GM20431 (cell line): ENCODE results near the gene SLC17A2.

Source experiments
- in situ Hi-C: fragments of 300-500 bp; cut with MseI, MboI; formaldehyde crosslinking; loops from one replicate; pipeline ENCODE4 v1.15.0; 2020; ENCODE audit warnings: low sequenced_read_pairs; ENCODE audit not compliant: unreplicated experiment

SLC17A2 gene

DNA sequence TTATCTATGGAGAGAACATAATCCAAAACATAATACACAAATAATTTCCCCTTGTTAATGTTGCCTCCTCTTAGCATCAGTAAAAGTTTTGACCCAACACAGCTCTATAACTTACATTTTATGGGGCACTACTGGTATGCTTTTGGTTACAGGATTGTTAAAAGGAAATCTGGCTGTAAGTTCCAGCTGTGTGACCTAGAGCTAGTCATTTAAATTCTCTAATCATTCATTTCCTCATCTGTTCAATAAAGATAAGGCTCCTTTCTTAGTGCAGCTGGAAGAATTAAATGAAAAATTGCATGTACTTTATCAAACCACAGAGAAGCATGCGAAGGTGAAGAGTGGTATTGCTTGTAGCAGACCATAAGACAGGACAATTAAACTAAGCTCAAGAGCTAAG, 4.6 kb downstream of the SLC17A2 start:
- in situ Hi-C loops: no loop called here

DNA sequence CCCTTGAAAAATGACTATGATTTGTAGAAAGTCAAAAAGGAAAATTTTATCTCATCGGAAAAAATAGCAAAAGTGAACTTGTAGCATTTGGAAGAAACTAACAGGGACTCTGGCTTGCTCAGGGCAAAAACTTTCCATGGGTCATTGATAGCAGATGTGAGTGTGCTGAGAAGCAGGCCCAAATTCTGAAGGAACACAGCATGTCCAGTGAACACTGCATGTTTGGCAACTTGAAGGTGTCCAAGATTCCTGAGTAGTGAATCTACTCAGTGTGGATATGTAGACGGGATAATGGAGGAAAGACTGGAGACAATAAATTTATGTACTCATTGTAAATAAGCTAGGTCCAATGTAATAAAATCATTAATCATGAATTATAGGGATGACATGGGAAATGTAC, 8.2 kb downstream of the SLC17A2 start:
- in situ Hi-C loops: no loop called here

- in situ Hi-C loops: no loop called here
These were observed 8.8 kb downstream of the SLC17A2 start for GRCh38 chr6:25921525-25922203.

DNA sequence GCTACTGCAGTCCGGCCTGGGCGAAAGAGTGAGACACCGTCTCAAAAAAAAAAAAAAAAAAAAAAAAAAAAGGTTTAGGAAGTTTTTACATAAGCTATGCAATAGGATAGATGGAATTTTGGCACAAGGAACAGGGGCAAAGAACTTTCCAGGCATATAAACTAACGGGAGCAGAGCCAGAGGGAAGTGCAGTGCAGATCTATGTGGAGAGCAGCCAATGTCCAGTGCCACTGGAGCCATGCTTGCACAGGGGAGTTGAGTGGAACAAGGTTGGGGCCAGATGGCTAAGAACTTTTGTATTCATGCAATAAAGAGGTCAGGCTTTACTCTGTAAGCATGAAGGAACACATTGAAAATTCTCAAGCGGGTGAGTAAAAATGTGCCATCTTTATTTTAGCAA, 10.8 kb downstream of the SLC17A2 start:
- in situ Hi-C loops: no loop called here

- in situ Hi-C loops: no loop called here
These were observed 12.3 kb downstream of the SLC17A2 start for GRCh38 chr6:25918083-25918683.

DNA sequence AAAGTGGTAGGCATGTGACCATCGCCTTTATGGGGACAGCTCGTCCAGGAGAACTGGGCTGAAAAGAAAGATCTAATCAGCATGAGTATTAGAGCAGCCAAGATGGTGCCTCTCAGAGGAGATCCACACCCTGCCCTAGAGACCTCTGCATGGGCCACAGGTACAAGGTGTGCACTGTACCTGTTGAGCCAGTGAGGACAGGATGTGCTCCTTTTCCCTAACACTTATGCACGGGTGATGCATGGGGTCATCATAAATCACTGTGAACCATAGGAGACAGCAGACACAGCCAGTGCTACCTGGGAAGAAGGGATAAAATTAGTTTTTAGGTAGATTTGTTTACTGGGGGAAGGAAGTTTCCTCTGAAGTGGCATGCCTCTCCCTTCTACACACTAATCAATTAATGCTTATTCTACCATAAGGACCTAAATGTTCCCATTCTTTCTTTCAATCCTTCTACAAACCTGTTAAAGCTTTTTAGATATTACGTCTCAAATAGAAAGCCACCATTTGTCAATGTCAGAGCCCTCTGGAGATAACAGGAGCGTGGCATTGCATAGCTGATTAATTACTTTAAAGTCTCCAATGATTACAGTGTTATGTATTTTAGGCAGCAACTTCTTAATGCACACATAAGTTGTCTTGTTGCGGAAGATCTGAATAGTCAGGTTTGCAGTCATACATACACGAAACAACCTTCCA, 13.6 kb downstream of the SLC17A2 start:
- in situ Hi-C loops: no loop called here

DNA sequence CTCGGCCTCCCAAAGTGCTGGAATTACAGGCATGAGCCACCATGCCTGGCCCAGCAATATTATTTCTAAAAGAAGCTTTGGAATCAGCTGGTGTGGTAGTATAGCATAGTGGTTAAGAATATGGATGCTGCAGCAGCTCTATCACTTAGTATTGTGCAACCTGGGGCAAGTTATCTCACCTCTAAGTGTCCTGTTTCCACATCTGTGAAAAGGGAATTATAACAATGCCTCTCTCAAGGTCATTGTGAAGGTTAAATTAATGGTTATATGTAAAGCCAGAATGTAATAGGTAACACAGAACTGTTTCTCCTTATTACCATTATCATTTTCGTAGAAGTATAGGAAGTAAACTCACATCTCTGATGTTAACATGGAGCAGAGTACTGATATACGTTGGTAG, 14.2 kb downstream of the SLC17A2 start:
- in situ Hi-C loops: no loop called here

GRCh38 chr6:25913741-25914140, 16.8 kb downstream of the SLC17A2 start:
- in situ Hi-C loops: no loop called here

- in situ Hi-C loops: no loop called here
These were observed 19.1 kb downstream of the SLC17A2 start for GRCh38 chr6:25911351-25911750.

DNA sequence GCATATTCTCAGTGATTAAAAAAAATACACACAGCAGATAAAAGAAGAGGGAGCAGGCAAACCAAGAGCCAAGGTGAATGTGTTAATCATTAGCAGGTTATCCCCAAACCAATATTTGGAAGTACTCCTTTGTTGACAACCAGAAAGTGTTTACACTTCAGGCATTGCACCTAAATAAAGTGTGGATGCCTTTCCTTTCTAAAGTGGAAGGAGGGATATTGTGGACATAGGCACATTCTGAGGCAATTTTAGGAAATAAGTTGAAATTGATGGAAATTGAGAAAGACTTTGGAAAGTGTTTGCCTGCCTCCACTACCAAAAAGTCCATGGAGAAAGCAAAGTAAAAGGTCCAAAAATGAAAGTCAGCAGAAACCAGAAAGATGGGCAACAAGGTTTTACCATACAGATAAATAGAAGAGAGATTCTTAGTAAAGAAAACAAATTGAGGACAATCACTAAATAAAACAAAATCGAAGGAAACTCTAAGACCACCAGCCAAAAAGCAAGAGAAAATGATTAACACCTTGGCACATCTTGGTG, 22.9 kb downstream of the SLC17A2 start:
- in situ Hi-C loops: no loop called here

GRCh38 chr6:25903467-25904099, 26.9 kb downstream of the SLC17A2 start:
- in situ Hi-C loops: no loop called here

- in situ Hi-C loops: no loop called here
These were observed 28.4 kb downstream of the SLC17A2 start for GRCh38 chr6:25902071-25902470.

DNA sequence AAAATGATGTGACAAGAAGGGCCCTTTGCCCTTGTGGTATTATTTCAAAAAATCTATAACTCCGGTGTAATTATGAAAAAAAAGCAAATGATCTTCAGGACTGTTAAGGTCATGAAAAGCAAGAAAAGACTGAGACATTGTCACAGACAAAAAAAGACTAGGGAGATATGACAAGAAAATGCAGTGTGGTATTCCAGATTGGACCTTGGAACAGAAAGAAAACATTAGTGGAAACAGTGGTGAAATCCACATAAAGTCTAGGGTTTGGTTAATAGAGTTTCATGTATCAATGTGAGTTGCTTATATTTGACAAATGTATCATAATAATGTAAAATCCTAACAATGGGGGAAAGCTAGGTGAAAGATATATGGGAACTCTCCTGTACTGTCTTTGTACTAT, 29.6 kb downstream of the SLC17A2 start:
- in situ Hi-C loops: no loop called here

- in situ Hi-C loops: no loop called here
These were observed 30.7 kb downstream of the SLC17A2 start for GRCh38 chr6:25899580-25900408.

DNA sequence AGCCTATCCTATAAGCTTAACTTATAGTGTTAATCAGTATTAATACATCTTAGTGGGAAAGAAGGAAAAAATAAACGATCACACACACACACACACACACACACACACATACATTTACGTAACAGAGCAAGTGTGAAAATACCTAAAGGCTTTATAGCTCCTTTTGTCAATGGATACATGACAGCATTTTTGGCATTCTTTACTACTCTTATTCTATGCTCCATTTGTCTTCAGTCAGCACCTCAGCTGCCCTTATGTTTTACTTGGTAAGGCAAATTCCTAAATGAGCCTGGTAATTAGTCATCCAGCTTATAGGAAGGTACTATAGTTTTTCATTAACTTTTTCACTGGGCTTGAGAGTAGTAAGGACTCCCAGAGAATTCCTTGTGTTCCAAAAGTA, 31.4 kb downstream of the SLC17A2 start:
- in situ Hi-C loops: no loop called here

DNA sequence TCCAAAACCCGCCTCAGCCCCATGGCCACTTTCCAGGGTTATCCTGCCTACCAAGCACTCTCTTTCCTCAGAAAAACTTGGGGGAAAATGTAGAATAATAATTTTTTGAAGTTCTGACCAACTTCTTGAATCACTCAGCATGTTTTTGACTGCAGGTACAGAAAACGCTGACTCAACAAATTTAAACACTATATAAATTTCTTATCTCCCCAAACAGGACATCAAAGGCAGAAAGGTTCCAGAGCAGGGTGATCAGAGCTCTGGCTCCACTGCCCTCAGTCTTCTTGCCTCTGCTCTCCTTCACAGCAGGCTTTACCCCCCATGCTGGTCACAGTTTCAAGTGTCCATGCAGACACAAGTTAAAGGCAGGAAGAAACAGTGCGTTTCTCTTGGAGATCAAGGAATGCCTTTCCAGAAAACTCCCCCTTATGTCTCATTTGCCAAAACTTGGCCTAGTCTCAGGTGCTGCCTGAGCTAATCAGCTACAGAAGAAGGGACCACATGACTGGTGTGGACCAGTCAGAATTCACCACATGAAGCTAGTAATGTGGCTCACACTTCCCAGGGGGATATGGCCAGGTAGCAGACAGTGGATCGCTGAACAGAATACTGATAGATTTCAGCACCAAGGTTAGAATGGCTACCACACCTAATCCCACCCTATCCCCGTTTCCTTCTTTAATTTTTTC, 32.1 kb downstream of the SLC17A2 start:
- in situ Hi-C loops: no loop called here

GRCh38 chr6:25896252-25896651, 34.2 kb downstream of the SLC17A2 start:
- in situ Hi-C loops: no loop called here

- in situ Hi-C loops: no loop called here
These were observed 34.7 kb downstream of the SLC17A2 start for GRCh38 chr6:25895771-25896170.

GRCh38 chr6:25893778-25894177, 36.7 kb downstream of the SLC17A2 start:
- in situ Hi-C loops: no loop called here
